ENCODE data around the gene CDK10.

- no peak for TF ChIP-seq CTCF (IDR thresholded peaks at IDR 0.05)
- no peak for TF ChIP-seq POLR2A (IDR thresholded peaks at IDR 0.05)
- no peak for TF ChIP-seq EP300 (IDR thresholded peaks at IDR 0.05)
- no peak for TF ChIP-seq POLR2AphosphoS5 (IDR thresholded peaks at IDR 0.05)
Observed at GRCh38 chr16:89661215-89661614, 25.3 kb upstream of the CDK10 start.
